ENCODE measurements around the gene OSBPL7.

OSBPL7 gene

GRCh38 chr17:47821424-47822391 is at the start of gene OSBPL7:
Gene OSBPL7, minus strand, starts transcription at chr17:47821794. Its CDS starts 1,516 bp downstream, at chr17:47820278.
- peak; percentile 54 for DNase-seq (ENCODE audit: extremely low read depth, low read depth)
- peak within 1 kb of the TSS; percentile 57 for H3K4me3 ChIP-seq (replicated peaks; ENCODE audit: low read depth, low read length)
- no peak for TF ChIP-seq CTCF (IDR thresholded peaks at IDR 0.05; ENCODE audit: low read depth, low read length, missing control alignments)

GRCh38 chr17:47871048-47871447 is 49.5 kb upstream of the OSBPL7 start:
- DNase-seq (ENCODE audit: extremely low read depth, low read depth) = no peak
- TF ChIP-seq CTCF (IDR thresholded peaks at IDR 0.05; ENCODE audit: low read depth, low read length, missing control alignments) = no peak
- H3K4me3 ChIP-seq (replicated peaks; ENCODE audit: low read depth, low read length) = no peak overlapping the region

GRCh38 chr17:47870056-47870455 is 48.5 kb upstream of the OSBPL7 start:
- no peak for DNase-seq (ENCODE audit: extremely low read depth, low read depth)
- H3K4me3 ChIP-seq (replicated peaks; ENCODE audit: low read depth, low read length) = no peak overlapping the region
- TF ChIP-seq CTCF (IDR thresholded peaks at IDR 0.05; ENCODE audit: low read depth, low read length, missing control alignments) = no peak

GRCh38 chr17:47869114-47869513 is 47.5 kb upstream of the OSBPL7 start:
- TF ChIP-seq CTCF (IDR thresholded peaks at IDR 0.05; ENCODE audit: low read depth, low read length, missing control alignments) = no peak
- H3K4me3 ChIP-seq (replicated peaks; ENCODE audit: low read depth, low read length) = no peak overlapping the region
- no peak for DNase-seq (ENCODE audit: extremely low read depth, low read depth)

GRCh38 chr17:47867813-47868533 is 46.4 kb upstream of the OSBPL7 start:
- no peak for TF ChIP-seq CTCF (IDR thresholded peaks at IDR 0.05; ENCODE audit: low read depth, low read length, missing control alignments)
- DNase-seq (ENCODE audit: extremely low read depth, low read depth) = no peak
- no peak overlapping the region for H3K4me3 ChIP-seq (replicated peaks; ENCODE audit: low read depth, low read length)

GRCh38 chr17:47866941-47867340 is 45.3 kb upstream of the OSBPL7 start:
- DNase-seq (ENCODE audit: extremely low read depth, low read depth) = no peak
- H3K4me3 ChIP-seq (replicated peaks; ENCODE audit: low read depth, low read length) = no peak overlapping the region
- no peak for TF ChIP-seq CTCF (IDR thresholded peaks at IDR 0.05; ENCODE audit: low read depth, low read length, missing control alignments)

Measured in HFF-Myc (cell line).